Esophagus muscularis mucosa (tissue), 4 donors: ENCODE measurements around the gene ASS1. TPM values are rescaled to one million over a fixed set of nuclear protein-coding genes. Genes with fewer than 3 reads are reported as not detected.

Experiments
- DNase-seq: peaks from one replicate; pipeline ENCODE4 v3.0.0-alpha.2; 2017; ENCODE audit errors: extremely low spot score
- H3K27ac ChIP-seq, 4 donors: fragments of 200-600 bp; sonication (generic); replicated peaks in 1 of 4; 1 replicate in 3 of 4; 2 replicates in 1 of 4; pipeline ENCODE4 v1.5.1; 2016 to 2019; ENCODE audit warnings: mild to moderate bottlenecking in 1 of 4
- H3K27me3 ChIP-seq, 4 donors: fragments of 200-600 bp; sonication (generic); one replicate each; pipeline versions ENCODE4 v1.5.1 to v1.6.0; 2016 to 2019
- H3K36me3 ChIP-seq, 4 donors: fragments of 200-600 bp; sonication (generic); one replicate each; pipeline ENCODE4 v1.5.1; 2016 to 2019
- H3K4me1 ChIP-seq, 4 donors: fragments of 200-600 bp; sonication (generic); one replicate each; pipeline ENCODE4 v1.5.1; 2016 to 2019
- H3K4me3 ChIP-seq, 4 donors: fragments of 200-600 bp; sonication (generic); 1 replicate in 2 of 4; 2 replicates in 2 of 4; pipeline ENCODE4 v1.5.1; 2016 to 2019; ENCODE audit warnings: mild to moderate bottlenecking in 4 of 4, moderate library complexity in 1 of 4
- H3K9me3 ChIP-seq, 4 donors: fragments of 200-600 bp; sonication (generic); 1 replicate in 3 of 4; 2 replicates in 1 of 4; pipeline ENCODE4 v1.5.1; 2016 to 2019
- EP300 ChIP-seq: sonication (generic); formaldehyde crosslinking; IDR thresholded peaks from one replicate; pipeline ENCODE4 v1.6.1; 2017; ENCODE audit warnings: antibody characterized with exemption
- POLR2A ChIP-seq: fragments of 450-650 bp; IDR thresholded peaks from one replicate; pipeline ENCODE4 v1.6.1; 2017; ENCODE audit warnings: antibody characterized with exemption, moderate library complexity, mild to moderate bottlenecking, low read depth
- POLR2AphosphoS5 ChIP-seq, 2 donors: sonication (generic); formaldehyde crosslinking; IDR thresholded peaks; one replicate each; pipeline ENCODE4 v1.6.1; 2017; ENCODE audit warnings: antibody characterized with exemption in 2 of 2
- WGBS: methylation state at CpG from one replicate; pipeline ENCODE4 v1.1.5; 2018; 5-methylcytosine and 5-hydroxymethylcytosine counted together
- intact Hi-C: fragments of 100-400 bp; cut with DNase I; formaldehyde crosslinking; loops from one replicate; pipeline ENCODE4 v1.15.1; 2023
- total RNA-seq, 4 donors: library from RNA; depleted of rRNA; stranded (reverse); fragments of >200 nt; gene quantifications; one replicate each; pipeline versions ENCODE4 v1.1.0 to v1.2.1, GENCODE V29; 2016
- TF ChIP-seq, protein P1 (sequence below), 3 experiments: fragments of 200-600 bp in 2 of 3; fragments of 450-650 bp in 1 of 3; sonication (generic) in 2 of 3; IDR thresholded peaks; one replicate each; pipeline ENCODE4 v1.5.1; 2017 to 2019; ENCODE audit warnings: antibody characterized with exemption in 3 of 3, mild to moderate bottlenecking in 2 of 3, moderate library complexity in 1 of 3

Gene ASS1
- total RNA-seq, 4 donors from 2014 or later = 67.7 to 113 (median 97.1) TPM

DNA sequence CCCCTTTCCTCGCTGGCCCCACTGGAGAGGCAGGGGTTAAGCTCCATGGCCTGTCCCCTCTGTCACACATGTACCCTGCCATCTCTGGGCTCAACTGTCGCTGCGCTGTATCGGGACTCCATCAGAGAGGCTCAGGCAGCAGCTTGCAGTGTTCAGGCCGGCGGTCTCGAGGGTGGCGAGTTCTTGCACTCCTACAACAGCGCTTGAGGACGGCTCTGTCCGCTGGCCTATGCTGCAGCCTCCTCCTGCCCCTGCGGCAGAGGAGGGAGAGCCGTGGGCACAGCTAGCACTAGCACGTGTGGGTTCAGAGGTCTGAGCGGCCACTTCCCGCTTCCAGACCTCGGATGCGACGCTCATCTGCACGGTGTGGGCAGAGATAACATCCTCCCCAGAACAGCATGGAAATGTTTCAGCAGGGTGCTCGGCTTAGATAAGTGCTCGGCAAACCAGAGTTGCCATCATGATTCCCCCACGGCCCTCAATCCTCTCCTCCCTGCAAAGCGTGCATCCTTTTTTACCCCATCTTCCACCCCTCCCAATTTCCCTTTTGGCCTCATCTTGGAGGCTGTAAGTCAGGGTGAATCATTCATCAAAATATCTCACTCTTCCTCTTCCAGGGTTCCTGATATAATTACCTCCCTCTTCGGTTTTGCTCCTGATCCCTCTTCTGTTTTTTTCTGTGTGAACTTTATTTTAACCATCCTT is 92.7 kb downstream of the ASS1 start:
- Histone ChIP-seq H3K9me3 (no peaks in the 10 kb centered on the region), H3K27ac (no peak overlapping the region), H3K4me3 (no peak overlapping the region), H3K4me1 (peaks cover 5 to 18% (median 15%) of the 10 kb centered on the region in 4 donors), H3K27me3 (peaks cover 0 to 93% (median 13%) of the 10 kb centered on the region in 4 donors), H3K36me3 (no peaks in the 10 kb centered on the region)
- no peak for DNase-seq
- 36% methylated on average over 14 of the region's 25 CpGs for WGBS
- no peak for TF ChIP-seq POLR2A
- TF ChIP-seq, protein P1, sequence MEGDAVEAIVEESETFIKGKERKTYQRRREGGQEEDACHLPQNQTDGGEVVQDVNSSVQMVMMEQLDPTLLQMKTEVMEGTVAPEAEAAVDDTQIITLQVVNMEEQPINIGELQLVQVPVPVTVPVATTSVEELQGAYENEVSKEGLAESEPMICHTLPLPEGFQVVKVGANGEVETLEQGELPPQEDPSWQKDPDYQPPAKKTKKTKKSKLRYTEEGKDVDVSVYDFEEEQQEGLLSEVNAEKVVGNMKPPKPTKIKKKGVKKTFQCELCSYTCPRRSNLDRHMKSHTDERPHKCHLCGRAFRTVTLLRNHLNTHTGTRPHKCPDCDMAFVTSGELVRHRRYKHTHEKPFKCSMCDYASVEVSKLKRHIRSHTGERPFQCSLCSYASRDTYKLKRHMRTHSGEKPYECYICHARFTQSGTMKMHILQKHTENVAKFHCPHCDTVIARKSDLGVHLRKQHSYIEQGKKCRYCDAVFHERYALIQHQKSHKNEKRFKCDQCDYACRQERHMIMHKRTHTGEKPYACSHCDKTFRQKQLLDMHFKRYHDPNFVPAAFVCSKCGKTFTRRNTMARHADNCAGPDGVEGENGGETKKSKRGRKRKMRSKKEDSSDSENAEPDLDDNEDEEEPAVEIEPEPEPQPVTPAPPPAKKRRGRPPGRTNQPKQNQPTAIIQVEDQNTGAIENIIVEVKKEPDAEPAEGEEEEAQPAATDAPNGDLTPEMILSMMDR (IDR thresholded peaks at IDR 0.05) = no peak
- no peak for TF ChIP-seq EP300
- no peak for TF ChIP-seq POLR2AphosphoS5 (IDR thresholded peaks at IDR 0.05)
- intact Hi-C loops = no loop called here

DNA sequence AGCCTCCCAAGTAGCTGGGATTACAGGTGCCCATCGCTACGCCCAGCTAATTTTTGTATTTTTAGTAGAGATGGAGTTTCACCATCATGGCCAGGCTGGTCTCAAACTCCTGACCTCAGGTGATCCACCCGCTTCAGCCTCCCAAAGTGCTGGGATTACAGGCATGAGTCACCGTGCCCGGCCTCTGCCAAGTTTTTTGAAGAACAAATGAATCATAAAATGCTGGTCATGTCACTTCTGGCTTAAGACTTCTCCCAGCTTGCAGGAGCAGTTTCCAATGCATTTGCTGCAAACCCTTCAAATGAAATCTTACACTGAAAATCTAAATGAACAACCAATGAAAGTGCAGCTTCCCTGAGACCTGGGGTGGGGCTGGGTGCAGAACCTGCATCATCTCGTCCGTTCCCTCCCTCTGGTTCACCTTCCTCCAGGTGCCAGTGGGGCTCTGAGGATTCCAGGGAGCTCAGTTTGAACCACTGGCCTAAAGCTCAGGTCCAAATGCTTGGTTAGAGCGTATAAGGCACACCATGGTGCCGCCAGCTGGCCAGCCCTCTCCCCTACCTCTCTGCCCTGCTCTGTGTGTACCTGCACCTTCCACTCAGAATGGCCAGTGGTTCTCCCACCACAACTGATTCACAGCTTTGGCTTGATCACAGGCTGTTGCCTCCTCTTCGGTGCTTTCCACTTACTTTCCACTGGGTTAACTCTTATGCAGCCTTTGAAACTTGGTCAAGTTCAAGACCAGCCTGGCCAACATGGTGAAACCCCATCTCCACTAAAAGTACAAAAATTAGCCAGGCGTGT is 94.9 kb downstream of the ASS1 start:
- DNase-seq = no peak
- Histone ChIP-seq H3K36me3 (no peaks in the 10 kb centered on the region), H3K4me1 (peaks cover 5 to 18% (median 15%) of the 10 kb centered on the region in 4 donors), H3K27ac (no peak overlapping the region), H3K9me3 (no peaks in the 10 kb centered on the region), H3K4me3 (no peak overlapping the region), H3K27me3 (peaks cover 0 to 87% (median 13%) of the 10 kb centered on the region in 4 donors)
- WGBS = 69% methylated on average over 9 of the region's 11 CpGs
- intact Hi-C loops = no loop called here
- TF ChIP-seq POLR2AphosphoS5 (IDR thresholded peaks at IDR 0.05) (no peak), POLR2A (no peak), EP300 (no peak)

DNA sequence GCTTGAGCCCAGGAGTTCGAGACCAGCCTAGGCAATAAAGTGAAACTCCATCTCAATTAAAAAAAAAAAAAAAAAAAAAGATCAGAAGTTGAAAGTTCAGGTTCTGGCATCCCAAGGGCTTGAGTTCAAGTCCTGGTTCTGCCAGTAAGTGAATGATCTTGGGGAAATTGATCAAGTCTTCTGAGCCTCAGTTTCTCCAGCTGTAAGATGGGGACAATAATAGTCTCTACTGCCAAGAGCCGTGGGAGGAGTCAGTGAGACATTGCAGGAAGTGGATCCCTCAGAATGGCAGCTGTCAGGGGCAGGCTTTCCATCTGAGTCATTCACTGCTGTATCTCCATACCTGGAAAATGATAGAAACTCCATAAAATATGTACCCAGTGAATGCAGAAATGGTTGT is 96.8 kb downstream of the ASS1 start:
- intact Hi-C loops = no loop called here
- TF ChIP-seq POLR2AphosphoS5 (IDR thresholded peaks at IDR 0.05) (no peak), EP300 (no peak), POLR2A (no peak)
- TF ChIP-seq, protein P1 (IDR thresholded peaks at IDR 0.05) = no peak
- peaks cover 0 to 7% (median 5%) of the 10 kb centered on the region in 4 donors for H3K4me1 ChIP-seq
- WGBS = 77% methylated on average over 2 of the region's 2 CpGs
- H3K9me3 ChIP-seq = no peaks in the 10 kb centered on the region
- H3K27me3 ChIP-seq = peaks cover 0 to 68% (median 9%) of the 10 kb centered on the region in 4 donors
- H3K36me3 ChIP-seq = no peaks in the 10 kb centered on the region
- H3K4me3 ChIP-seq = no peak overlapping the region
- no peak for DNase-seq
- no peak overlapping the region for H3K27ac ChIP-seq

DNA sequence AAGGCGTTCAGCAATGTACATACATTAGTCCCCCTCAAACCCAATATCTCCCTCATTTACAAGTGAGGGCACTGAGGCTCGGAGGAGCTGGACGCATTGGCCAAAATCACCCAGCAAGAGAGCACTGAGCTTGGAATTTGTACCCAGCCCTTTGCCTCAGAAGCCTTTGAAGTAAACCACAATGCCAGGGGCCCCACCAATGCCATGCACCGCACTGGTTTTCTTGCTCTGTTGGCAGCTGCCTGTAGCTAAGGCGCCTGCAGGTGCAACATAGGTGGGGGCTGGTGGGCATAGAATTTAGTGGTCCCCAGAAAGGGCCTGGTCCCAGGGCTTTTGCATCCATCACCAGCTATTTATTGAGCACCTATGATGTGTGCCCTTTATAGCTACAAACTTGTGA is 97.3 kb downstream of the ASS1 start:
- intact Hi-C loops = no loop called here
- Histone ChIP-seq H3K36me3 (no peaks in the 10 kb centered on the region), H3K4me1 (peaks cover 0 to 7% (median 5%) of the 10 kb centered on the region in 4 donors), H3K27ac (no peak overlapping the region), H3K4me3 (no peak overlapping the region), H3K27me3 (peaks cover 0 to 63% (median 5%) of the 10 kb centered on the region in 4 donors), H3K9me3 (no peaks in the 10 kb centered on the region)
- 96% methylated on average over 4 of the region's 5 CpGs for WGBS
- no peak for DNase-seq
- TF ChIP-seq, protein P1 (IDR thresholded peaks at IDR 0.05) = no peak

DNA sequence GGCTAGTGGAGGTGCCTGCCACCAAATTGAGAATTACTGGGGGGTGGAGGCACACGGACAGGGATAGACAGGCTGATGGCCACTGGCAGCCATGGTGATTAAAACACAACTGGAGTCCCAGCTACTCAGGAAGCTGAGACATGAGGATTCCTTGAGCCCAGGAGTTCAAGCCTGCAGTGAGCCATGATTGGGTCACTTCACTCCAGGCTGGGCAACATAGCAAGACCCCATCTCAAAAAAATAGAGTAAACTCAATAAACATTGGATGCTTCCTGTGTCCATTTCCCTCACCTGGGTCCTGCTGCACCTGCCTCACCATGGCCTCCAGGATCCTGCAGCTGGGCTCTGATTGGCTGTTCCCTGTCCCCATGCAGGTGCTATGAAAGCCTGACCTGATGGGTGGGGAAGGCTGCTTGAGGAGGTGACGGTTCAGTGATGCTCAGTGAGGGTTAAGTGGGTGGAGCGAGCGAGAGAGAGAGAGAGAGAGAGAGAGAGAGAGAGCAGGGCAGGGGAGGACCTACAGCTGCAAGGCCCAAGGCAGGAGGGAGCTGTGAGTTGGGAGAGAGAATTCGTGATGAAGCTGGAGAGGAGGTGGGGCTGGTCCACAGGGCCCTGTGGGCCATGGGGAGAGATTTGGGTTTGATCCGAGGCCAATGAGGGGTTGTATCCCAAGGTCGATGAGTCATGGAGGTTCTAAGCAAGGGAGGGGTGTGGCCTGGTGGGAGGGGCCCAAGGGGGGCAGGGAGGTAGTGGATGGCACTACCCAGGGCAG is 97.9 kb downstream of the ASS1 start:
- TF ChIP-seq EP300 (no peak), POLR2AphosphoS5 (IDR thresholded peaks at IDR 0.05) (no peak), POLR2A (no peak)
- TF ChIP-seq, protein P1 (IDR thresholded peaks at IDR 0.05) = no peak
- H3K4me1 ChIP-seq = peaks cover 0 to under 1% (median under 1%) of the 10 kb centered on the region in 4 donors
- peaks cover 0 to 57% (median 3%) of the 10 kb centered on the region in 4 donors for H3K27me3 ChIP-seq
- H3K9me3 ChIP-seq = no peaks in the 10 kb centered on the region
- no peak overlapping the region for H3K4me3 ChIP-seq
- intact Hi-C loops = no loop called here
- WGBS = 48% methylated on average over 7 of the region's 7 CpGs
- H3K27ac ChIP-seq = no peak overlapping the region
- H3K36me3 ChIP-seq = no peaks in the 10 kb centered on the region
- no peak for DNase-seq
